HCT116 (cell line): ENCODE data around the gene SHTN1. TPM values are rescaled to one million over a fixed set of nuclear protein-coding genes. Genes with fewer than 3 reads are reported as not detected.

Experiments used
- ATAC-seq: fragments of 200-7000 bp; cut with Tn5 transposase; 2 replicates; pipeline ENCODE4 v1.9.1; 2020; ENCODE audit warnings: mild to moderate bottlenecking, moderate library complexity
- BruUV-seq: library from RNA; stranded (reverse); fragments of 400-500 nt; replicated peaks from 2 replicates; lab custom pipeline; 2021; lab: Mats Ljungman, UMichigan
- CTCF ChIA-PET: fragments of 300-600 bp; sonication (Branson Sonifier 250); formaldehyde crosslinking; loops from one replicate; lab custom pipeline; 2021; ENCODE audit warnings: antibody characterized with exemption; lab: Charles Lee
- POLR2A ChIA-PET: fragments of 300-600, 350-600 bp; sonication (Branson Sonifier 250); formaldehyde crosslinking; loops from one replicate; lab custom pipeline; 2021; ENCODE audit warnings: antibody characterized with exemption; lab: Charles Lee
- RAD21 ChIA-PET, 2 experiments: fragments of 300-600 bp; sonication (Branson Sonifier 250); formaldehyde crosslinking; loops; one replicate each; lab custom pipeline; 2023; ENCODE audit warnings: low total read pairs in 2 of 2; ENCODE audit not compliant: uncharacterized antibody in 2 of 2, unreplicated experiment in 2 of 2, low non-redundant PET in 1 of 2; lab: Charles Lee
- DNase-seq: peaks from one replicate; pipeline ENCODE4 v3.0.0-alpha.2; 2010; ENCODE audit warnings: low read depth, low spot score
- H2AFZ ChIP-seq: fragments of 200-600 bp; shearing (Covaris generic), sonication (generic); 2 replicates; pipeline ENCODE4 v1.6.1; 2017; ENCODE audit warnings: low read depth, mixed run types, mixed read lengths, antibody characterized with exemption, low read length; ENCODE audit not compliant: poor library complexity, severe bottlenecking
- H3K27ac ChIP-seq: 2 replicates; pipeline ENCODE4 v1.5.1; 2012; ENCODE audit warnings: low read depth, low read length
- H3K27me3 ChIP-seq: fragments of 200-600 bp; sonication (generic); 2 replicates; pipeline ENCODE4 v1.6.1; 2016; ENCODE audit warnings: mixed run types, low read length, mixed read lengths; ENCODE audit not compliant: insufficient read depth
- H3K36me3 ChIP-seq, 2 experiments: fragments of 200-500 bp in 1 of 2; fragments of 200-600 bp in 1 of 2; sonication (Bioruptor generic) in 1 of 2; sonication (generic) in 1 of 2; 2 replicates each; pipeline versions ENCODE4 v1.5.1 to v1.6.1; 2014 to 2016; ENCODE audit warnings: low read length in 2 of 2, inconsistent platforms in 1 of 2, mixed read lengths in 1 of 2, mixed run types in 1 of 2; ENCODE audit not compliant: insufficient read depth in 2 of 2, control insufficient read depth in 1 of 2
- H3K4me1 ChIP-seq, 2 experiments: fragments of 200-600 bp in 1 of 2; sonication (generic) in 1 of 2; 2 replicates each; pipeline versions ENCODE4 v1.5.1 to v1.6.1; 2012 to 2017; ENCODE audit warnings: low read length in 2 of 2, inconsistent platforms in 1 of 2, mild to moderate bottlenecking in 1 of 2, mixed read lengths in 1 of 2, mixed run types in 1 of 2, moderate library complexity in 1 of 2; ENCODE audit not compliant: insufficient read depth in 2 of 2, control insufficient read depth in 1 of 2
- H3K4me2 ChIP-seq: fragments of 200-600 bp; sonication (generic); 2 replicates; pipeline ENCODE4 v1.6.1; 2017; ENCODE audit warnings: mixed run types, low read length, mixed read lengths
- H3K4me3 ChIP-seq, 2 experiments: fragments of 200-600 bp in 1 of 2; sonication (generic) in 1 of 2; replicated peaks in 1 of 2; 2 replicates each; pipeline ENCODE4 v1.5.1; 2011 to 2016; ENCODE audit warnings: low read length in 2 of 2, control low read depth in 1 of 2, low read depth in 1 of 2, mild to moderate bottlenecking in 1 of 2, mixed read lengths in 1 of 2, mixed run types in 1 of 2
- H3K79me2 ChIP-seq: fragments of 200-600 bp; sonication (generic); 2 replicates; pipeline ENCODE4 v1.6.1; 2017; ENCODE audit warnings: mild to moderate bottlenecking, mixed run types, low read length, moderate library complexity, mixed read lengths; ENCODE audit not compliant: insufficient read depth
- H3K9ac ChIP-seq: fragments of 200-600 bp; sonication (generic); 2 replicates; pipeline ENCODE4 v1.6.1; 2016; ENCODE audit warnings: low read length, mixed read lengths
- H3K9me2 ChIP-seq: fragments of 200-600 bp; sonication (generic), shearing (Covaris generic); 2 replicates; pipeline ENCODE4 v1.6.1; 2017; ENCODE audit warnings: mixed run types, mild to moderate bottlenecking, moderate library complexity; ENCODE audit not compliant: insufficient read depth
- H3K9me3 ChIP-seq, 2 experiments: fragments of 200-500 bp in 1 of 2; fragments of 200-600 bp in 1 of 2; sonication (Bioruptor generic) in 1 of 2; sonication (generic) in 1 of 2; 2 replicates each; pipeline ENCODE4 v1.6.1; 2014 to 2017; ENCODE audit warnings: low read length in 2 of 2, mixed read lengths in 2 of 2, inconsistent platforms in 1 of 2, low read depth in 1 of 2, mild to moderate bottlenecking in 1 of 2, mixed run types in 1 of 2, moderate library complexity in 1 of 2; ENCODE audit not compliant: control insufficient read depth in 1 of 2, insufficient read depth in 1 of 2
- H4K20me1 ChIP-seq: fragments of 200-600 bp; sonication (generic), shearing (Covaris generic); 2 replicates; pipeline ENCODE4 v1.6.1; 2017; ENCODE audit warnings: mixed run types, mild to moderate bottlenecking, moderate library complexity; ENCODE audit not compliant: insufficient read depth
- CBX3 ChIP-seq: IDR thresholded peaks from 2 replicates; pipeline ENCODE4 v1.6.1; 2012; ENCODE audit warnings: low read depth
- SRF ChIP-seq: IDR thresholded peaks from 2 replicates; pipeline ENCODE4 v1.6.1; 2012; ENCODE audit warnings: low read depth
- TCF7L2 ChIP-seq: IDR thresholded peaks from 2 replicates; pipeline ENCODE4 v1.7.0; 2011; ENCODE audit warnings: borderline replicate concordance, inconsistent platforms; ENCODE audit not compliant: insufficient read depth, insufficient read length; ENCODE audit errors: extremely low read depth
- intact Hi-C: fragments of 100-400 bp; cut with micrococcal nuclease; formaldehyde crosslinking; loops from 2 replicates; pipeline ENCODE4 v1.10.0; 2022
- total RNA-seq: library from RNA; stranded (reverse); gene quantifications from one replicate; pipeline ENCODE4 v1.2.1, GENCODE V29; 2021; ENCODE audit not compliant: unreplicated experiment
- TF ChIP-seq, protein P1 (sequence below), 3 experiments: fragments of 200-600 bp in 1 of 3; sonication (generic) in 1 of 3; IDR thresholded peaks in 2 of 3; conservative IDR thresholded peaks in 1 of 3; 2 replicates each; pipeline ENCODE4 v1.5.1; 2012 to 2017; ENCODE audit warnings: low read depth in 2 of 3, low read length in 2 of 3, antibody characterized with exemption in 1 of 3, borderline replicate concordance in 1 of 3, control low read depth in 1 of 3, mild to moderate bottlenecking in 1 of 3, mixed read lengths in 1 of 3, mixed run types in 1 of 3, moderate library complexity in 1 of 3; ENCODE audit not compliant: insufficient read depth in 1 of 3
- TF ChIP-seq, protein P2 (sequence below): IDR thresholded peaks from 2 replicates; pipeline ENCODE4 v1.6.1; 2011; ENCODE audit warnings: mild to moderate bottlenecking, low read length, moderate library complexity; ENCODE audit not compliant: insufficient replicate concordance; ENCODE audit errors: extremely low read depth

SHTN1 gene
- total RNA-seq, 1 experiment from 2014 or later: 64.0 TPM

DNA sequence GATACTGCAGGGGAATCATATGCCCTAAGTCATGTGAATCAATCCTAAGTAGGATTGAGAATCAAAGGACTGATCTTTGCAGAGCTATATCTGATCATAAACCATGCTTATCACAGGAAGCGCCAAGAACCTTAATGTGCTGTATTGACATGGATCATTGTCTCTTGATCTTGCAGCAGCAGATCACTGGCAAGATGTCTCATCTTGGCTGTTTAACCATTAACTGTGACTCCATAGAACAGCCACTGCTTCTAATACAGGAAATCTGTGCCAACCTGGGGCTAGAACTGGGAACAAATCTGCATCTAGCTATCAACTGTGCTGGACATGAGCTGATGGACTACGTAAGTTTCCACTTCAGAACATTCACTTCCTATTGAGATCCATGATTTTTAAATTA is 134.0 kb downstream of the SHTN1 start:
- ChIA-PET RAD21 (no interaction called here), CTCF (interaction anchor here (0.7 kb wide), 1 partner anchor 304 kb away, joined by 3 read pairs; no protein-coding TSS in a partner anchor), POLR2A (no interaction called here)
- no peak overlapping the region for H3K27ac ChIP-seq
- no peak for ATAC-seq
- H4K20me1 ChIP-seq: no peaks in the 10 kb centered on the region
- no peak for DNase-seq
- no peak overlapping the region for H3K4me2 ChIP-seq
- BruUV-seq: no TSS peak
- H3K4me1 ChIP-seq: no peaks in the 10 kb centered on the region
- H3K36me3 ChIP-seq: no peaks in the 10 kb centered on the region
- H3K9ac ChIP-seq: no peak overlapping the region
- H3K27me3 ChIP-seq: 0 out of 2 replicates have a peak, but pooled peaks cover 6% of the 10 kb centered on the region
- H3K9me3 ChIP-seq: no peaks in the 10 kb centered on the region
- intact Hi-C loops: no loop called here
- no peak overlapping the region for H3K4me3 ChIP-seq
- H3K9me2 ChIP-seq: no peaks in the 10 kb centered on the region
- no peak overlapping the region for H2AFZ ChIP-seq
- TF ChIP-seq CBX3: no peak
- TF ChIP-seq, protein P1, sequence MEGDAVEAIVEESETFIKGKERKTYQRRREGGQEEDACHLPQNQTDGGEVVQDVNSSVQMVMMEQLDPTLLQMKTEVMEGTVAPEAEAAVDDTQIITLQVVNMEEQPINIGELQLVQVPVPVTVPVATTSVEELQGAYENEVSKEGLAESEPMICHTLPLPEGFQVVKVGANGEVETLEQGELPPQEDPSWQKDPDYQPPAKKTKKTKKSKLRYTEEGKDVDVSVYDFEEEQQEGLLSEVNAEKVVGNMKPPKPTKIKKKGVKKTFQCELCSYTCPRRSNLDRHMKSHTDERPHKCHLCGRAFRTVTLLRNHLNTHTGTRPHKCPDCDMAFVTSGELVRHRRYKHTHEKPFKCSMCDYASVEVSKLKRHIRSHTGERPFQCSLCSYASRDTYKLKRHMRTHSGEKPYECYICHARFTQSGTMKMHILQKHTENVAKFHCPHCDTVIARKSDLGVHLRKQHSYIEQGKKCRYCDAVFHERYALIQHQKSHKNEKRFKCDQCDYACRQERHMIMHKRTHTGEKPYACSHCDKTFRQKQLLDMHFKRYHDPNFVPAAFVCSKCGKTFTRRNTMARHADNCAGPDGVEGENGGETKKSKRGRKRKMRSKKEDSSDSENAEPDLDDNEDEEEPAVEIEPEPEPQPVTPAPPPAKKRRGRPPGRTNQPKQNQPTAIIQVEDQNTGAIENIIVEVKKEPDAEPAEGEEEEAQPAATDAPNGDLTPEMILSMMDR (IDR thresholded peaks at IDR 0.05 in 2 of 3, conservative IDR thresholded peaks at IDR 0.05 in 1 of 3; ENCODE audit: borderline replicate concordance in 1 of 3, insufficient read depth in 1 of 3, low read depth in 2 of 3, low read length in 2 of 3): no peak
- TF ChIP-seq SRF: no peak
- TF ChIP-seq, protein P2, sequence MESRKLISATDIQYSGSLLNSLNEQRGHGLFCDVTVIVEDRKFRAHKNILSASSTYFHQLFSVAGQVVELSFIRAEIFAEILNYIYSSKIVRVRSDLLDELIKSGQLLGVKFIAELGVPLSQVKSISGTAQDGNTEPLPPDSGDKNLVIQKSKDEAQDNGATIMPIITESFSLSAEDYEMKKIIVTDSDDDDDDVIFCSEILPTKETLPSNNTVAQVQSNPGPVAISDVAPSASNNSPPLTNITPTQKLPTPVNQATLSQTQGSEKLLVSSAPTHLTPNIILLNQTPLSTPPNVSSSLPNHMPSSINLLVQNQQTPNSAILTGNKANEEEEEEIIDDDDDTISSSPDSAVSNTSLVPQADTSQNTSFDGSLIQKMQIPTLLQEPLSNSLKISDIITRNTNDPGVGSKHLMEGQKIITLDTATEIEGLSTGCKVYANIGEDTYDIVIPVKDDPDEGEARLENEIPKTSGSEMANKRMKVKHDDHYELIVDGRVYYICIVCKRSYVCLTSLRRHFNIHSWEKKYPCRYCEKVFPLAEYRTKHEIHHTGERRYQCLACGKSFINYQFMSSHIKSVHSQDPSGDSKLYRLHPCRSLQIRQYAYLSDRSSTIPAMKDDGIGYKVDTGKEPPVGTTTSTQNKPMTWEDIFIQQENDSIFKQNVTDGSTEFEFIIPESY: no peak
- no peak for TF ChIP-seq TCF7L2
- no peaks in the 10 kb centered on the region for H3K79me2 ChIP-seq
